Stomach (tissue), 4 donors: ENCODE data around the gene CATSPER2.
"Not testable (repeated sequence)": the region's sequence is repeated elsewhere in the genome, so short reads cannot be mapped to it uniquely, and the experiment has no call there.

ENCODE experiments used
- CTCF ChIP-seq, 7 experiments: fragments of 450-650 bp in 4 of 7; fragments of 200-600 bp in 3 of 7; sonication (generic) in 3 of 7; IDR thresholded peaks; one replicate each; pipeline ENCODE4 v1.5.1; 2016 to 2019; ENCODE audit warnings: antibody characterized with exemption in 7 of 7, control low read depth in 2 of 7, mild to moderate bottlenecking in 1 of 7
- EP300 ChIP-seq: sonication (generic); formaldehyde crosslinking; IDR thresholded peaks from one replicate; pipeline ENCODE4 v1.6.1; 2017; ENCODE audit warnings: antibody characterized with exemption
- POLR2A ChIP-seq, 4 donors: fragments of 450-650 bp; IDR thresholded peaks; one replicate each; pipeline ENCODE4 v1.6.1; 2016; ENCODE audit warnings: antibody characterized with exemption in 4 of 4, control low read depth in 2 of 4, mild to moderate bottlenecking in 1 of 4, moderate library complexity in 1 of 4
- POLR2AphosphoS5 ChIP-seq, 3 donors: sonication (generic); formaldehyde crosslinking; IDR thresholded peaks; one replicate each; pipeline ENCODE4 v1.6.1; 2016; ENCODE audit warnings: antibody characterized with exemption in 3 of 3

GRCh38 chr15:43602233-43602632 lies 46.4 kb downstream of the CATSPER2 start:
- not testable (repeated sequence) for TF ChIP-seq POLR2A (IDR thresholded peaks at IDR 0.05); CTCF (IDR thresholded peaks at IDR 0.05); EP300; POLR2AphosphoS5 (IDR thresholded peaks at IDR 0.05)
